ENCODE measurements around the gene SARS1. TPM values are rescaled to one million over a fixed set of nuclear protein-coding genes. Genes with fewer than 3 reads are reported as not detected.

Gene SARS1
- total RNA-seq, 1 experiment from 2014 or later, result 129 TPM

DNA sequence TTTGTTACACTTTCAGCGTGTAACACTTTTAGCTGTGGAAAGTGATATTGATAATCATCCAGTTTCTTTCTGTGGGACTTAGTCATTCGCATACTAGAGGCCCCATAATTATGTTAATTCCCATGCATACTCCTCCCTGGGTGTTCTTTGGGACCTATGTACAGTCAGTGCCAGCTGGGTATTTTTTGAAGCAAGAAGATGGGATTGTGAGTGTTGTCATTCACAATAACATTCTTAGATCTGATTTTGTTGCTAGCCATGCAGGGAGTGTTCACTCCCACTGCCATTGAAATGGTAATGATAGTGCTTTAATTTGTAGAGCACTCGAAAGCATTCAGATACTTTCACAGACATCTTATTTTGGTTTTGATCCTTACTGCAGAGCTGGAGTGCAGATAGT is 11.6 kb downstream of the SARS1 start:
- DNase-seq, result no peak
- Mint-ChIP-seq H3K4me1 (ENCODE audit: low read depth, unreplicated experiment) (no peaks in the 10 kb centered on the region), H3K36me3 (ENCODE audit: insufficient read depth, unreplicated experiment) (peaks cover 36% of the 10 kb centered on the region), H3K27me3 (ENCODE audit: unreplicated experiment) (no peaks in the 10 kb centered on the region), H3K9me3 (ENCODE audit: low read depth, unreplicated experiment) (no peaks in the 10 kb centered on the region), H3K27ac (ENCODE audit: unreplicated experiment) (no peak overlapping the region), H3K4me3 (ENCODE audit: low read depth, unreplicated experiment) (no peak overlapping the region)
- CTCF ChIA-PET, result no interaction called here
- TF ChIP-seq, protein P1, sequence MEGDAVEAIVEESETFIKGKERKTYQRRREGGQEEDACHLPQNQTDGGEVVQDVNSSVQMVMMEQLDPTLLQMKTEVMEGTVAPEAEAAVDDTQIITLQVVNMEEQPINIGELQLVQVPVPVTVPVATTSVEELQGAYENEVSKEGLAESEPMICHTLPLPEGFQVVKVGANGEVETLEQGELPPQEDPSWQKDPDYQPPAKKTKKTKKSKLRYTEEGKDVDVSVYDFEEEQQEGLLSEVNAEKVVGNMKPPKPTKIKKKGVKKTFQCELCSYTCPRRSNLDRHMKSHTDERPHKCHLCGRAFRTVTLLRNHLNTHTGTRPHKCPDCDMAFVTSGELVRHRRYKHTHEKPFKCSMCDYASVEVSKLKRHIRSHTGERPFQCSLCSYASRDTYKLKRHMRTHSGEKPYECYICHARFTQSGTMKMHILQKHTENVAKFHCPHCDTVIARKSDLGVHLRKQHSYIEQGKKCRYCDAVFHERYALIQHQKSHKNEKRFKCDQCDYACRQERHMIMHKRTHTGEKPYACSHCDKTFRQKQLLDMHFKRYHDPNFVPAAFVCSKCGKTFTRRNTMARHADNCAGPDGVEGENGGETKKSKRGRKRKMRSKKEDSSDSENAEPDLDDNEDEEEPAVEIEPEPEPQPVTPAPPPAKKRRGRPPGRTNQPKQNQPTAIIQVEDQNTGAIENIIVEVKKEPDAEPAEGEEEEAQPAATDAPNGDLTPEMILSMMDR (IDR thresholded peaks at IDR 0.05; ENCODE audit: unreplicated experiment), result no peak
- BruUV-seq (replicated peaks), result no TSS peak
- intact Hi-C loops (cut with micrococcal nuclease; ENCODE audit: unreplicated experiment), result no loop called here

DNA sequence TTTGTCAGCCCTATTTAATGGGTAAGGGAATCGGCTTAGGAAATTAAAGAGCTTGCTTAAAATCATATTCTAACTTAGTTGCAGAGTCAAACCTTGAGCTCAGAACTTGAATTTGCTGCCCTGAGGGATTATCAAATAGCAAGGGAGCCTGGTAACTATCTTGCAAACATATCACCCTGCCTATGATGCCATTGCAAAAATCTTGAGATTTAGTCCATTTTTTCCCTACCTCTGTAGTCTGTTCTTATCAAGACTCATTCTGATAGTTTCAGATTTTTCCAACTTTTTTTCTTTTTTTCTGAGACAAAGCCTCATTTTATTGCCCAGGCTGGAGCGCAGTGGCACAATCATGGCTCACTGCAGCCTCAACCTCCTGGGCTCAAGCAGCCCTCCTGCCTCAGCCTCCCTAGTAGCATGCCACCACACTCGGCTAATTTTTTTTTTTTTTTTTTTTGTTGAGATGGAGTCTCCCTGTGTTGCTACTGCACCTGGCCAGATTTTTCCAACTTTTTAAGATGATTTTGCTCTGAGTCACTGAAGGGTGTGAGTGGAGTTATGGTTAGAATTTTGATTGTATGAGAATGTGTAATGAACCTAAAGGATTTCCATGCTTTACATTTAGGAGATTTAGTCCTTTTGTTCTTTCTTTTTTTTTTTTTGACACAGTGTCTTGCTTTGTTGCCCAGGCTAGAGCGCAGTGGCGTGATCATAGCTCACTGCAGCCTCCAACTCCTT is 12.2 kb downstream of the SARS1 start:
- intact Hi-C loops (cut with micrococcal nuclease; ENCODE audit: unreplicated experiment), result no loop called here
- Mint-ChIP-seq H3K4me1 (ENCODE audit: low read depth, unreplicated experiment) (no peaks in the 10 kb centered on the region), H3K4me3 (ENCODE audit: low read depth, unreplicated experiment) (no peak overlapping the region), H3K27ac (ENCODE audit: unreplicated experiment) (no peak overlapping the region), H3K9me3 (ENCODE audit: low read depth, unreplicated experiment) (no peaks in the 10 kb centered on the region), H3K27me3 (ENCODE audit: unreplicated experiment) (no peaks in the 10 kb centered on the region), H3K36me3 (ENCODE audit: insufficient read depth, unreplicated experiment) (peaks cover 39% of the 10 kb centered on the region)
- DNase-seq, result no peak
- CTCF ChIA-PET, result interaction anchor here (0.7 kb wide), 1 partner anchor 114 kb away, joined by 4 read pairs; no protein-coding TSS in a partner anchor
- BruUV-seq (replicated peaks), result no TSS peak
- TF ChIP-seq, protein P1 (IDR thresholded peaks at IDR 0.05; ENCODE audit: unreplicated experiment), result no peak

DNA sequence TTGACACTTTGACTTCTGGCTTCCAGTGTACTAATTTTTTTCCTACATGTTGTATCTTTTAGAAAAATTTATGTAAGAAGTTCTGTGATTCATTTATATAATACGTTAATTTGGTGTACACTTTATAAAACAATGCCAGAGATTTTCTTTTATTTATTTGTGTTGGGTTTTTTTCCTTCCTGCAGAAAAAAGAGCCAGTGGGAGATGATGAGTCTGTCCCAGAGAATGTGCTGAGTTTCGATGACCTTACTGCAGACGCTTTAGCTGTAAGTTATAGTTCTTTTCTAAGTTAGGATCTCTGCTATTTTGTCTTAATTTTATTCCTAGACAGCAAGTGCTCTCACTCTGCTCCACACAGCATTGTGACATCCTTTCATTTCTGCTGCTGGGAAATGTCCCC is 14.4 kb downstream of the SARS1 start:
- H3K4me3 Mint-ChIP-seq (ENCODE audit: low read depth, unreplicated experiment), result no peak overlapping the region
- H3K36me3 Mint-ChIP-seq (ENCODE audit: insufficient read depth, unreplicated experiment), result peaks cover 43% of the 10 kb centered on the region
- intact Hi-C loops (cut with micrococcal nuclease; ENCODE audit: unreplicated experiment), result no loop called here
- H3K4me1 Mint-ChIP-seq (ENCODE audit: low read depth, unreplicated experiment), result no peaks in the 10 kb centered on the region
- H3K27ac Mint-ChIP-seq (ENCODE audit: unreplicated experiment), result no peak overlapping the region
- H3K27me3 Mint-ChIP-seq (ENCODE audit: unreplicated experiment), result no peaks in the 10 kb centered on the region
- TF ChIP-seq, protein P1 (IDR thresholded peaks at IDR 0.05; ENCODE audit: unreplicated experiment), result no peak
- CTCF ChIA-PET, result interaction anchor here (0.7 kb wide), 1 partner anchor 8 kb away, joined by 3 read pairs; no protein-coding TSS in a partner anchor
- no TSS peak for BruUV-seq (replicated peaks)
- no peaks in the 10 kb centered on the region for H3K9me3 Mint-ChIP-seq (ENCODE audit: low read depth, unreplicated experiment)
- no peak for DNase-seq

DNA sequence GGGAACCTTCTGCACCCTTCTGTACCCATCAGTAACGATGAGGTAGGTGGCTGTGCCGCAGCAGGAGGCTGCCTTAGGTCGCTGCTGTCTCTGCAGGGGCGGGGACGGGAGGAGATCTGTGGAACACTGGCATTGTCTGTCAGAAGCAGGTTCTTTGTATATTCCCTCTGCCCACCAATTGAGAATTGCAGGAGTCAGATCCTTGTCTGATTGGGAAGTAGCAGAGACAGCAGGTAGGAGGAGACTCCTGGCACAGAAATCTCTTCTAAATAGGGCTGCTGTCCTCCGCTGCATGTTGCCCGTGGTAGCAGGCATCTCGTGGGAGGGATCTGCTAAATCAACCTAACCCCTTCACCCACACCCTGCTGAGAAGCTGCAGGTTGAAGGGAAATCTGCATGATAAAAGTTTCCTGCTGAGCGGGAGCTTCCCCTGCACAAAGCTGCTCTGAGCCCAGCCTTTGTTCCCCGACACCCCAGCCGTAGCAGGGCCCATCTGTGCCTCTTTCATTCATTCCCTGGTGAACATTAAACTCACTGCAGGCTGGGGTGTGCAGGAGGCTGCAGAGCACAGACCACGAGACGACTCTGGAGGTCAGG is 15.9 kb downstream of the SARS1 start:
- CTCF ChIA-PET, result no interaction called here

More for the DNA sequence above, 15.9 kb downstream of the SARS1 start:
- H3K27ac Mint-ChIP-seq (ENCODE audit: unreplicated experiment), result no peak overlapping the region
- no peaks in the 10 kb centered on the region for H3K27me3 Mint-ChIP-seq (ENCODE audit: unreplicated experiment)
- H3K9me3 Mint-ChIP-seq (ENCODE audit: low read depth, unreplicated experiment), result no peaks in the 10 kb centered on the region
- peaks cover 32% of the 10 kb centered on the region for H3K36me3 Mint-ChIP-seq (ENCODE audit: insufficient read depth, unreplicated experiment)
- intact Hi-C loops (cut with micrococcal nuclease; ENCODE audit: unreplicated experiment), result no loop called here
- no peak overlapping the region for H3K4me3 Mint-ChIP-seq (ENCODE audit: low read depth, unreplicated experiment)
- BruUV-seq (replicated peaks), result no TSS peak
- DNase-seq, result no peak
- TF ChIP-seq, protein P1 (IDR thresholded peaks at IDR 0.05; ENCODE audit: unreplicated experiment), result no peak
- no peaks in the 10 kb centered on the region for H3K4me1 Mint-ChIP-seq (ENCODE audit: low read depth, unreplicated experiment)
